Naive thymus-derived CD4-positive, alpha-beta T cell (primary cell): ENCODE data around the gene UMPS. TPM values are rescaled to one million over a fixed set of nuclear protein-coding genes. Genes with fewer than 3 reads are reported as not detected.
A peak's percentile ranks its signal among the peaks of the same experiment; 100 is the strongest.

Experiments used
- ATAC-seq: fragments of 150-1000 bp; cut with Tn5 transposase; 2 replicates; pipeline ENCODE4 v1.10.0; 2021; ENCODE audit warnings: mild to moderate bottlenecking, moderate library complexity
- CTCF ChIA-PET: fragments of 350-600 bp; sonication (Branson Sonifier 250); formaldehyde crosslinking; loops from one replicate; lab custom pipeline; 2021; ENCODE audit warnings: antibody characterized with exemption; lab: Charles Lee
- POLR2A ChIA-PET: fragments of 350-600 bp; sonication (Branson Sonifier 250); formaldehyde crosslinking; loops from one replicate; lab custom pipeline; 2021; ENCODE audit warnings: antibody characterized with exemption, inconsistent platforms; lab: Charles Lee
- DNase-seq, 9 donors: peaks; one replicate each; pipeline versions ENCODE4 v3.0.0 to v3.0.0-alpha.2; 2020 to 2022; ENCODE audit warnings: mixed read lengths in 1 of 9
- H3K27ac ChIP-seq: one replicate; pipeline ENCODE4 v1.7.0; 2013; ENCODE audit warnings: mild to moderate bottlenecking, low read depth, low read length, moderate library complexity
- H3K27me3 ChIP-seq, 2 donors: one replicate each; pipeline ENCODE4 v1.7.0; 2013; ENCODE audit warnings: low read length in 2 of 2, mild to moderate bottlenecking in 2 of 2, moderate library complexity in 2 of 2; ENCODE audit not compliant: control insufficient read depth in 2 of 2, insufficient read depth in 2 of 2
- H3K36me3 ChIP-seq, 3 experiments: 1 replicate in 2 of 3; 2 replicates in 1 of 3; pipeline ENCODE4 v1.7.0; 2013; ENCODE audit warnings: low read length in 3 of 3, mild to moderate bottlenecking in 3 of 3, moderate library complexity in 1 of 3; ENCODE audit not compliant: insufficient read depth in 3 of 3, control insufficient read depth in 2 of 3
- H3K4me1 ChIP-seq, 2 donors: one replicate each; pipeline ENCODE4 v1.7.0; 2013; ENCODE audit warnings: low read length in 2 of 2, mild to moderate bottlenecking in 2 of 2, moderate library complexity in 1 of 2; ENCODE audit not compliant: control insufficient read depth in 2 of 2, insufficient read depth in 2 of 2
- H3K4me3 ChIP-seq: 2 replicates; pipeline ENCODE4 v1.7.0; 2013; ENCODE audit warnings: mild to moderate bottlenecking, low read length
- H3K9me3 ChIP-seq, 3 experiments: 1 replicate in 2 of 3; 2 replicates in 1 of 3; pipeline ENCODE4 v1.7.0; 2013; ENCODE audit warnings: low read length in 3 of 3; ENCODE audit not compliant: control insufficient read depth in 2 of 3
- H3K27ac Mint-ChIP-seq, 9 donors: one replicate each; pipeline ENCODE4 v1.8.0; 2020 to 2022; ENCODE audit warnings: mixed read lengths in 9 of 9, mild to moderate bottlenecking in 8 of 9, moderate library complexity in 5 of 9, inconsistent platforms in 2 of 9
- H3K27me3 Mint-ChIP-seq, 5 donors: one replicate each; pipeline ENCODE4 v1.8.0; 2021 to 2022; ENCODE audit warnings: mixed read lengths in 5 of 5, mild to moderate bottlenecking in 1 of 5
- H3K36me3 Mint-ChIP-seq, 5 donors: one replicate each; pipeline ENCODE4 v1.8.0; 2020 to 2022; ENCODE audit warnings: mixed read lengths in 5 of 5, mild to moderate bottlenecking in 3 of 5, inconsistent platforms in 1 of 5
- H3K4me1 Mint-ChIP-seq, 7 donors: one replicate each; pipeline ENCODE4 v1.8.0; 2020 to 2022; ENCODE audit warnings: mixed read lengths in 7 of 7, mild to moderate bottlenecking in 3 of 7, inconsistent platforms in 1 of 7
- H3K4me3 Mint-ChIP-seq, 10 donors: one replicate each; pipeline ENCODE4 v1.8.0; 2020 to 2022; ENCODE audit warnings: mild to moderate bottlenecking in 10 of 10, mixed read lengths in 10 of 10, moderate library complexity in 6 of 10, inconsistent platforms in 2 of 10
- H3K9me3 Mint-ChIP-seq, 11 donors: one replicate each; pipeline ENCODE4 v1.8.0; 2020 to 2022; ENCODE audit warnings: mixed read lengths in 11 of 11, mild to moderate bottlenecking in 4 of 11, inconsistent platforms in 1 of 11, moderate library complexity in 1 of 11
- intact Hi-C, 2 donors: fragments of 100-400 bp; cut with micrococcal nuclease; formaldehyde crosslinking; loops; one replicate each; pipeline ENCODE4 v1.15.1; 2023
- polyA plus RNA-seq, 2 donors: library from polyadenylated mRNA; unstranded; fragments of 300-500 nt; fragmentation: Illumina TruSeq; gene quantifications; one replicate each; pipeline ENCODE4 v1.2.3, GENCODE V29; 2021
- total RNA-seq, 6 experiments: library from RNA in 5 of 6; stranded (reverse) in 5 of 6; gene quantifications; 1 replicate in 5 of 6; 2 replicates in 1 of 6; pipeline ENCODE4 v1.2.3 and lab custom pipeline; 2021 to 2026

The UMPS gene
- total and polyA plus RNA-seq, 7 experiments from 2014 or later: 13.2 to 41.8 (median 24.8) TPM

GRCh38 chr3:124764746-124765145, 34.5 kb downstream of the UMPS start:
- H3K27ac Mint-ChIP-seq: no peak overlapping the region
- H3K27me3 Mint-ChIP-seq: peaks cover 0 to 6% (median 0%) of the 10 kb centered on the region in 5 donors
- H3K4me3 Mint-ChIP-seq: no peak overlapping the region
- no peaks in the 10 kb centered on the region for H3K36me3 ChIP-seq
- H3K27me3 ChIP-seq: no peaks in the 10 kb centered on the region
- no peaks in the 10 kb centered on the region for H3K9me3 Mint-ChIP-seq
- intact Hi-C loops: loop anchor here (5.0 to 10.0 kb wide), 4 partner anchors 233 to 823 kb away; no protein-coding TSS in a partner anchor
- ATAC-seq (no peak), DNase-seq (no peak)
- ChIA-PET POLR2A (no interaction called here), CTCF (no interaction called here)
- H3K36me3 Mint-ChIP-seq: no peaks in the 10 kb centered on the region
- no peak overlapping the region for H3K27ac ChIP-seq
- H3K4me3 ChIP-seq: no peak overlapping the region
- H3K4me1 ChIP-seq: no peaks in the 10 kb centered on the region
- H3K4me1 Mint-ChIP-seq: peaks cover 0 to 7% (median 5%) of the 10 kb centered on the region in 7 donors
- no peaks in the 10 kb centered on the region for H3K9me3 ChIP-seq

- no peak overlapping the region for H3K4me3 ChIP-seq
- H3K27me3 ChIP-seq: no peaks in the 10 kb centered on the region
- intact Hi-C loops: loop anchor here in 1 of 2 donors (10.0 kb wide), 1 partner anchor 379 kb away; no protein-coding TSS in a partner anchor
- H3K27ac ChIP-seq: no peak overlapping the region
- Mint-ChIP-seq H3K36me3 (no peaks in the 10 kb centered on the region), H3K9me3 (no peaks in the 10 kb centered on the region), H3K4me1 (peaks cover 0 to 7% (median 5%) of the 10 kb centered on the region in 7 donors), H3K27ac (no peak overlapping the region), H3K4me3 (no peak overlapping the region), H3K27me3 (peaks cover 0 to 6% (median 0%) of the 10 kb centered on the region in 5 donors)
- no peaks in the 10 kb centered on the region for H3K36me3 ChIP-seq
- ATAC-seq: no peak
- CTCF ChIA-PET: interaction anchor here (0.6 kb wide), 1 partner anchor 172 kb away, joined by 4 read pairs; no protein-coding TSS in a partner anchor
- H3K4me1 ChIP-seq: no peaks in the 10 kb centered on the region
- H3K9me3 ChIP-seq: no peaks in the 10 kb centered on the region
- no peak for DNase-seq
- POLR2A ChIA-PET: no interaction called here
These were observed 35.1 kb downstream of the UMPS start for GRCh38 chr3:124765197-124765840.

GRCh38 chr3:124766113-124767095, 36.2 kb downstream of the UMPS start:
- Mint-ChIP-seq H3K9me3 (no peaks in the 10 kb centered on the region), H3K27me3 (peaks cover 0 to 6% (median 6%) of the 10 kb centered on the region in 5 donors), H3K4me1 (peaks cover 0 to 4% (median 1%) of the 10 kb centered on the region in 7 donors), H3K4me3 (no peak overlapping the region), H3K36me3 (no peaks in the 10 kb centered on the region), H3K27ac (peak overlapping the region in 1 of 9 donors; percentile 65)
- Histone ChIP-seq H3K9me3 (no peaks in the 10 kb centered on the region), H3K36me3 (no peaks in the 10 kb centered on the region), H3K4me3 (no peak overlapping the region), H3K27me3 (no peaks in the 10 kb centered on the region), H3K27ac (no peak overlapping the region), H3K4me1 (no peaks in the 10 kb centered on the region)
- CTCF ChIA-PET: no interaction called here
- ATAC-seq: no peak
- POLR2A ChIA-PET: no interaction called here
- intact Hi-C loops: loop anchor here in 1 of 2 donors (10.0 kb wide), 1 partner anchor 378 kb away; no protein-coding TSS in a partner anchor
- DNase-seq: no peak

GRCh38 chr3:124767264-124767663, 37.0 kb downstream of the UMPS start:
- Histone ChIP-seq H3K4me3 (no peak overlapping the region), H3K4me1 (no peaks in the 10 kb centered on the region), H3K27me3 (no peaks in the 10 kb centered on the region), H3K9me3 (no peaks in the 10 kb centered on the region), H3K27ac (no peak overlapping the region), H3K36me3 (no peaks in the 10 kb centered on the region)
- intact Hi-C loops: loop anchor here in 1 of 2 donors (10.0 kb wide), 1 partner anchor 378 kb away; no protein-coding TSS in a partner anchor
- Mint-ChIP-seq H3K9me3 (no peaks in the 10 kb centered on the region), H3K27ac (peak overlapping the region in 1 of 9 donors; percentile 30), H3K4me3 (no peak overlapping the region), H3K27me3 (peaks cover 0 to 12% (median 8%) of the 10 kb centered on the region in 5 donors), H3K36me3 (no peaks in the 10 kb centered on the region), H3K4me1 (no peaks in the 10 kb centered on the region)
- ChIA-PET POLR2A (no interaction called here), CTCF (interaction anchor here (1.8 kb wide), 1 partner anchor 134 kb away, joined by 7 read pairs; no protein-coding TSS in a partner anchor)
- DNase-seq (no peak), ATAC-seq (no peak)

GRCh38 chr3:124767691-124768090, 37.4 kb downstream of the UMPS start:
- H3K4me1 Mint-ChIP-seq: no peaks in the 10 kb centered on the region
- peaks cover 0 to 17% (median 12%) of the 10 kb centered on the region in 5 donors for H3K27me3 Mint-ChIP-seq

GRCh38 chr3:124768812-124769211, 38.6 kb downstream of the UMPS start:
- H3K27me3 ChIP-seq: no peaks in the 10 kb centered on the region
- H3K4me3 ChIP-seq: no peak overlapping the region
- no peak overlapping the region for H3K27ac Mint-ChIP-seq
- H3K9me3 ChIP-seq: no peaks in the 10 kb centered on the region
- no peaks in the 10 kb centered on the region for H3K36me3 Mint-ChIP-seq
- H3K27me3 Mint-ChIP-seq: peaks cover 0 to 24% (median 16%) of the 10 kb centered on the region in 5 donors
- no peak for DNase-seq
- intact Hi-C loops: loop anchor here in 1 of 2 donors (10.0 kb wide), 1 partner anchor 376 kb away; no protein-coding TSS in a partner anchor
- no peaks in the 10 kb centered on the region for H3K9me3 Mint-ChIP-seq
- ChIA-PET CTCF (interaction anchor here (1.8 kb wide), 1 partner anchor 133 kb away, joined by 7 read pairs; no protein-coding TSS in a partner anchor), POLR2A (no interaction called here)
- ATAC-seq: peak; percentile 30
- no peaks in the 10 kb centered on the region for H3K36me3 ChIP-seq
- H3K4me3 Mint-ChIP-seq: no peak overlapping the region
- H3K4me1 Mint-ChIP-seq: no peaks in the 10 kb centered on the region
- no peak overlapping the region for H3K27ac ChIP-seq
- no peaks in the 10 kb centered on the region for H3K4me1 ChIP-seq

More at GRCh38 chr3:124767691-124768090, 37.4 kb downstream of the UMPS start:
- Histone ChIP-seq H3K9me3 (no peaks in the 10 kb centered on the region), H3K36me3 (no peaks in the 10 kb centered on the region), H3K4me1 (no peaks in the 10 kb centered on the region), H3K27me3 (no peaks in the 10 kb centered on the region), H3K27ac (no peak overlapping the region), H3K4me3 (no peak overlapping the region)
- H3K4me3 Mint-ChIP-seq: no peak overlapping the region
- no peak overlapping the region for H3K27ac Mint-ChIP-seq
- H3K36me3 Mint-ChIP-seq: no peaks in the 10 kb centered on the region
- POLR2A ChIA-PET: no interaction called here
- H3K9me3 Mint-ChIP-seq: no peaks in the 10 kb centered on the region
- CTCF ChIA-PET: interaction anchor here (1.8 kb wide), 1 partner anchor 134 kb away, joined by 7 read pairs; no protein-coding TSS in a partner anchor
- intact Hi-C loops: loop anchor here in 1 of 2 donors (10.0 kb wide), 1 partner anchor 377 kb away; no protein-coding TSS in a partner anchor
- DNase-seq (no peak), ATAC-seq (no peak)
